ENCODE measurements around the gene NRCAM. TPM values are rescaled to one million over a fixed set of nuclear protein-coding genes. Genes with fewer than 3 reads are reported as not detected.

The NRCAM gene
- total and polyA plus RNA-seq, 8 donors: 10.6 to 36.7 (median 16.2) TPM

DNA sequence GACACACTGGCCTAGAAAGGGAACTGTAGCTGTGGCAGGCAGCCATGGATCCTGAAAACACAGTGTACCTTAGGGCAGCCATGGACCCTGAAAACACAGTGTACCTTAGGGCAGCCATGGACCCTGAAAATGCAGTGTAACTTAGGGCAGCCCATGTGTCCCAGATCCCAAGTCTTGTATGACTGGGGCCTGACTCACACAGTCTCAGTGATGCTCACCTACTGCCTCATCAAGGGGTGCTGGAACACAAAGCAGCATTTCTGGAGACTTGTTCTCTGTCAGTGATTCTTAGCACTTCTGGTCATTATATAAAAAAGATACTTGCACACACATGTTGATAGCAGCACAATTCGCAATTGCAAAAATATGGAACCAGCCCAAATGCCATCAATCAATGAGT, 255.9 kb downstream of the NRCAM start:
- TF ChIP-seq, protein P1, sequence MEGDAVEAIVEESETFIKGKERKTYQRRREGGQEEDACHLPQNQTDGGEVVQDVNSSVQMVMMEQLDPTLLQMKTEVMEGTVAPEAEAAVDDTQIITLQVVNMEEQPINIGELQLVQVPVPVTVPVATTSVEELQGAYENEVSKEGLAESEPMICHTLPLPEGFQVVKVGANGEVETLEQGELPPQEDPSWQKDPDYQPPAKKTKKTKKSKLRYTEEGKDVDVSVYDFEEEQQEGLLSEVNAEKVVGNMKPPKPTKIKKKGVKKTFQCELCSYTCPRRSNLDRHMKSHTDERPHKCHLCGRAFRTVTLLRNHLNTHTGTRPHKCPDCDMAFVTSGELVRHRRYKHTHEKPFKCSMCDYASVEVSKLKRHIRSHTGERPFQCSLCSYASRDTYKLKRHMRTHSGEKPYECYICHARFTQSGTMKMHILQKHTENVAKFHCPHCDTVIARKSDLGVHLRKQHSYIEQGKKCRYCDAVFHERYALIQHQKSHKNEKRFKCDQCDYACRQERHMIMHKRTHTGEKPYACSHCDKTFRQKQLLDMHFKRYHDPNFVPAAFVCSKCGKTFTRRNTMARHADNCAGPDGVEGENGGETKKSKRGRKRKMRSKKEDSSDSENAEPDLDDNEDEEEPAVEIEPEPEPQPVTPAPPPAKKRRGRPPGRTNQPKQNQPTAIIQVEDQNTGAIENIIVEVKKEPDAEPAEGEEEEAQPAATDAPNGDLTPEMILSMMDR (IDR thresholded peaks at IDR 0.05): no peak
- H3K4me1 ChIP-seq: no peaks in the 10 kb centered on the region
- DNase-seq (no peak), ATAC-seq (no peak)
- H3K9me3 ChIP-seq: no peaks in the 10 kb centered on the region
- H3K27me3 ChIP-seq: no peaks in the 10 kb centered on the region
- H3K4me3 ChIP-seq: no peak overlapping the region
- H3K27ac ChIP-seq: no peak overlapping the region
- intact Hi-C loops (cut with DNase I): no loop called here
- no peaks in the 10 kb centered on the region for H3K36me3 ChIP-seq

- TF ChIP-seq, protein P1 (IDR thresholded peaks at IDR 0.05): no peak
- H3K9me3 ChIP-seq: no peaks in the 10 kb centered on the region
- ATAC-seq (no peak), DNase-seq (no peak)
- H3K4me3 ChIP-seq: no peak overlapping the region
- H3K27ac ChIP-seq: no peak overlapping the region
- intact Hi-C loops (cut with DNase I): no loop called here
- no peaks in the 10 kb centered on the region for H3K27me3 ChIP-seq
- no peaks in the 10 kb centered on the region for H3K36me3 ChIP-seq
- no peaks in the 10 kb centered on the region for H3K4me1 ChIP-seq
Observed at GRCh38 chr7:108197371-108198091, 258.7 kb downstream of the NRCAM start.

DNA sequence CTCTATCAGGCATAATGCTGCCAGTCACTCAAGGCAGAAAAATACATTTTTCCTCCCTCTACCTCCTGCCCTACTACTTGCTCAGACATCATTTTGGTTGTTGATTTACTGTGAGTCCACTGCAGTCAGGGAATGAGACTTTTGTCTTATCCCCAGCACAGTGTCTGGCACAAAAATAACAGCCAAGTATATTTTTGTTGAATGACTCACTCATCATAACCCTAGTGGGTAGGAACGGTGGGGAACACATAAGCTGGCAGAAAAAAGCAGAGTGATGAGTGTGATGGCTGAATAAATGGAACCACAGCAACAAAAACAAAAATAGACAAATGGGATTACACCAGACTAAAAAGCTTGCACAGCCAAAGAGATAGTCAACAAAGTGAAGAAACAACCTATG, 260.2 kb downstream of the NRCAM start:
- TF ChIP-seq, protein P1 (IDR thresholded peaks at IDR 0.05): no peak
- Histone ChIP-seq H3K4me3 (no peak overlapping the region), H3K4me1 (no peaks in the 10 kb centered on the region), H3K27ac (no peak overlapping the region), H3K9me3 (no peaks in the 10 kb centered on the region), H3K36me3 (no peaks in the 10 kb centered on the region), H3K27me3 (no peaks in the 10 kb centered on the region)
- no peak for DNase-seq
- intact Hi-C loops (cut with DNase I): no loop called here
- ATAC-seq: no peak

DNA sequence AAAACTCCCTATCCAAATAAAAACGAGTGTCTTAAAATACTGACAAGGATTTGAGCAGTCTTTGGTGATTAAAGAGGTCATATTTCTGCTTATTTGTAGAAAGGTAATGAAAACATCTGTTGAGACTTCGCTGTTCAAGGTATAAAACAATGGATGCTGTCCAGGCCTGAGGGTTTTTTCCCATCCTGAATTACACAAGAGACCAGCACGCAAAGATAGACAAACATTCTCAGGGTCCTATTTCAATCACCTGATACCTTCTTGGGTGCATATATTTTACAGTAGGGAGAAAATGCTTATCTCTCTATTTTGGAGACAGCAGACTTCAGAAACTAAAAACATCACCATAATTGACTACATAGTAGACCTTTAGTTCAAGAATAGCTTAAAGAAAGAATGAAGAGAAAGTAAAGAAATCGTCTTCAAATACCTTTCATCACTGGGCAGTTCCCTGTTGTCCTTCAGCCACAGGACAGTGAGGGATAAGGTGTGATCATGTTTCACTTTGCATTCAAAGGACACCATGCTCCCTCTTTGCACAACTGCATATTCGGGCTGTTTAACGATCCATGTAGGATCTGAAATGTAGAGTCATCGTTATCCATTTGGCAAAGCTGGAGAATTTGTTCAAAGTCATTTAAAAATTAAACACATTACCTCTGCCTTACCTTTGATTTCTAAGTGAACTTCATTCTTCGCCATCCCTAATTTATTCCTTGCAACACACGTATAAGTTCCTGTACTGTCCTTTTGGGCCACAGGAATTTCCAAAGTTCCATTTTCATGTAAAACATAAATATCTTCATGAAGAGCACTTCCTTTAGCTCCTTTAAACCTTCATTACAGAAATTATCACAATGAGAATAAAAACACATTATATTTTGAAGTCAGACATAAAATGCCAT, 262.4 kb downstream of the NRCAM start:
- ATAC-seq (no peak), DNase-seq (no peak)
- no peaks in the 10 kb centered on the region for H3K4me1 ChIP-seq
- H3K9me3 ChIP-seq: no peaks in the 10 kb centered on the region
- intact Hi-C loops (cut with DNase I): no loop called here
- no peaks in the 10 kb centered on the region for H3K36me3 ChIP-seq
- H3K27me3 ChIP-seq: no peaks in the 10 kb centered on the region
- TF ChIP-seq, protein P1 (IDR thresholded peaks at IDR 0.05): no peak
- H3K4me3 ChIP-seq: no peak overlapping the region
- H3K27ac ChIP-seq: no peak overlapping the region

GRCh38 chr7:108190891-108191290, 265.3 kb downstream of the NRCAM start:
- ATAC-seq (no peak), DNase-seq (no peak)
- Histone ChIP-seq H3K27me3 (no peaks in the 10 kb centered on the region), H3K9me3 (no peaks in the 10 kb centered on the region), H3K4me1 (no peaks in the 10 kb centered on the region), H3K27ac (no peak overlapping the region), H3K4me3 (no peak overlapping the region), H3K36me3 (no peaks in the 10 kb centered on the region)
- TF ChIP-seq, protein P1 (IDR thresholded peaks at IDR 0.05): no peak
- intact Hi-C loops (cut with DNase I): no loop called here
